Measurements from ENCODE around the gene GLIS1. TPM values are rescaled to one million over a fixed set of nuclear protein-coding genes. Genes with fewer than 3 reads are reported as not detected.

The GLIS1 gene
- total RNA-seq, 1 experiment from 2014 or later, result 0.39 TPM

DNA sequence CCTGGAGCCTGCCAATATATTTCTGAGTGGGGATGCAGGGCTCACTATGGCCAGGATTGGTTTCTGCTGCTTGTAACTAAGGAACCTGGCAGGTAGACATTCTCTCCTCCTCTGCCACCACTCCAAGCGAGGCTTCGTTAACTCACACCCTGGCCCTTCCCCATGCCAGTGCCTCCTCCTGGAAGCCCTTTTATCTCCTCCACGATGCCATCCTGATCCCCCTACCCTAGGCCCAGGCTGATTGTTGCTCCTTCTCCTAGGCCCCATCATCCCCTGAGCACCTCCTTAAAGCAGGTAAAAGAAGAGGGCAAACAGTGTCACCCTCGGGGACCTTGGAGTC is 161.2 kb downstream of the GLIS1 start:
- H3K9ac ChIP-seq (ENCODE audit: low read length), result no peak overlapping the region
- no peaks in the 10 kb centered on the region for H4K20me1 ChIP-seq (ENCODE audit: insufficient read depth)
- H3K4me2 ChIP-seq (ENCODE audit: low read length), result no peak overlapping the region
- TF ChIP-seq ZFX (IDR thresholded peaks at IDR 0.05) (no peak), SIN3A (IDR thresholded peaks at IDR 0.05; ENCODE audit: low read depth) (no peak), EZH2 (IDR thresholded peaks at IDR 0.05) (no peak), YY1 (IDR thresholded peaks at IDR 0.05; ENCODE audit: extremely low read depth, insufficient replicate concordance, low read depth, low read length) (no peak)
- no peak overlapping the region for H3K4me3 ChIP-seq (replicated peaks in 1 of 2; ENCODE audit: low read depth in 1 of 2, low read length in 2 of 2)
- ChIA-PET CTCF (no interaction called here), RAD21 (ENCODE audit: low non-redundant PET in 1 of 2, low total read pairs in 2 of 2, uncharacterized antibody in 2 of 2, unreplicated experiment in 2 of 2) (no interaction called here), POLR2A (no interaction called here)
- H3K27ac ChIP-seq (ENCODE audit: low read depth, low read length), result no peak overlapping the region
- no peaks in the 10 kb centered on the region for H3K9me3 ChIP-seq (ENCODE audit: control insufficient read depth in 1 of 2, insufficient read depth in 1 of 2, low read depth in 1 of 2, low read length in 2 of 2)
- ATAC-seq (no peak), DNase-seq (ENCODE audit: low read depth, low spot score) (no peak)
- H3K4me1 ChIP-seq (ENCODE audit: control insufficient read depth in 1 of 2, insufficient read depth in 2 of 2, low read length in 2 of 2), result peaks cover 5 to 13% of the 10 kb centered on the region in 2 experiments; a peak in 3 of 4 replicates
- no peak overlapping the region for H2AFZ ChIP-seq (ENCODE audit: low read depth, low read length, poor library complexity, severe bottlenecking)
- no peaks in the 10 kb centered on the region for H3K79me2 ChIP-seq (ENCODE audit: insufficient read depth, low read length)
- H3K9me2 ChIP-seq (ENCODE audit: insufficient read depth), result no peaks in the 10 kb centered on the region
- intact Hi-C loops (cut with micrococcal nuclease), result no loop called here
- H3K36me3 ChIP-seq (ENCODE audit: control insufficient read depth in 1 of 2, insufficient read depth in 2 of 2, low read length in 2 of 2), result no peaks in the 10 kb centered on the region
- no TSS peak for BruUV-seq (replicated peaks)
- no peaks in the 10 kb centered on the region for H3K27me3 ChIP-seq (ENCODE audit: insufficient read depth, low read length)

DNA sequence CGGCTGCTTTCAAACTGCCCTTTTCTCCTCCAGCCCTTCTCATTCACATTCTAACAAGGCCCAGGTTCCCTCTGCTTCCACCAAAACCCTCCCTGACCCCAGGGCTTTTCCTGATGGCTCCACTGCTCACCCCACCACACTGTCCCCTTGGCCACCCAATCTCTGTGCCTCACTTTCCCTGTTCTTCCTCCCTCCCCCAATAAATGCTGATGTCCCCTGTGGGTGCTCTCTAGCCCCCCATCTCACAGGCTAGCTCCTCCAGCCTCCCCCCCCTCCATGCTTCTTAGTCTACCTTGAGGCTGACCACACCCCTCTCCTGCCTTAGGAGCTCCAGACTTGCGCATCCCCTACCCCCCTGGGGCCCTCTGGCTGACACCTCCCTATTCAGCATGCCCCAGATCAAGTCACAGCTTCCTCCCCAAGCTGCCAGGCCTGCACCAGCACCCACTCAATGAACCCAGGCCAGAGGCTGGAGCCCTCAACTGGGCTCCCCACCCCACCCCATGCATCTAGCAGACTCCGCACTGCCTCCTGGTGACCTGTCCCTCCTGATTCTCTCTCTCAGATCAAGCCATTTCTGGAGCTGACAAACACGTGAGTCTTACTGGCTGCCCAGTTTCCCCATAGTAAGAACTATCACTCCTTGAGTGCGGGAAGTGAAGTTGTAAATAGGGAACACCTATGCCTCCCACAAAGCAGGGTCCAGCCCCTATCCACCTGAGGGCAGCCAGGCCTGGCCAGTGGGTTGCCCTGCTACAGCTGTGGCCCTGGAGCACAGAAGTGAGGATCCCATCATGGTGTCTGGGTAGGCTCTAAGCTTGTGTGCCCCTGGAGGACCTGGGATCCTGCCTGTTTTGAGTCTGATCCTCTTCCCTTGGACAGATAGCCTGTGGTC is 161.9 kb downstream of the GLIS1 start:
- no peak overlapping the region for H2AFZ ChIP-seq (ENCODE audit: low read depth, low read length, poor library complexity, severe bottlenecking)
- peaks cover 8 to 14% of the 10 kb centered on the region in 2 experiments for H3K4me1 ChIP-seq (ENCODE audit: control insufficient read depth in 1 of 2, insufficient read depth in 2 of 2, low read length in 2 of 2)
- H3K9me2 ChIP-seq (ENCODE audit: insufficient read depth), result no peaks in the 10 kb centered on the region
- intact Hi-C loops (cut with micrococcal nuclease), result no loop called here
- H3K4me3 ChIP-seq (replicated peaks in 1 of 2; ENCODE audit: low read depth in 1 of 2, low read length in 2 of 2), result no peak overlapping the region
- no peak overlapping the region for H3K27ac ChIP-seq (ENCODE audit: low read depth, low read length)
- H3K4me2 ChIP-seq (ENCODE audit: low read length), result no peak overlapping the region
- H3K9me3 ChIP-seq (ENCODE audit: control insufficient read depth in 1 of 2, insufficient read depth in 1 of 2, low read depth in 1 of 2, low read length in 2 of 2), result no peaks in the 10 kb centered on the region
- ATAC-seq, result no peak
- no peaks in the 10 kb centered on the region for H3K79me2 ChIP-seq (ENCODE audit: insufficient read depth, low read length)
- POLR2A ChIA-PET, result no interaction called here
- BruUV-seq (replicated peaks), result no TSS peak
- CTCF ChIA-PET, result interaction anchor here (1.3 kb wide), 1 partner anchor 91 kb away, joined by 3 read pairs; no protein-coding TSS in a partner anchor
- no peaks in the 10 kb centered on the region for H3K27me3 ChIP-seq (ENCODE audit: insufficient read depth, low read length)
- H4K20me1 ChIP-seq (ENCODE audit: insufficient read depth), result no peaks in the 10 kb centered on the region
- RAD21 ChIA-PET (ENCODE audit: low non-redundant PET in 1 of 2, low total read pairs in 2 of 2, uncharacterized antibody in 2 of 2, unreplicated experiment in 2 of 2), result no interaction called here
- no peak overlapping the region for H3K9ac ChIP-seq (ENCODE audit: low read length)
- no peak for DNase-seq (ENCODE audit: low read depth, low spot score)
- no peaks in the 10 kb centered on the region for H3K36me3 ChIP-seq (ENCODE audit: control insufficient read depth in 1 of 2, insufficient read depth in 2 of 2, low read length in 2 of 2)
- TF ChIP-seq YY1 (IDR thresholded peaks at IDR 0.05; ENCODE audit: extremely low read depth, insufficient replicate concordance, low read depth, low read length), result no peak
- TF ChIP-seq ZFX (IDR thresholded peaks at IDR 0.05), result no peak
- TF ChIP-seq TCF7L2 (IDR thresholded peaks at IDR 0.05; ENCODE audit: borderline replicate concordance, extremely low read depth, insufficient read depth, insufficient read length), result no peak
- TF ChIP-seq, protein P1, sequence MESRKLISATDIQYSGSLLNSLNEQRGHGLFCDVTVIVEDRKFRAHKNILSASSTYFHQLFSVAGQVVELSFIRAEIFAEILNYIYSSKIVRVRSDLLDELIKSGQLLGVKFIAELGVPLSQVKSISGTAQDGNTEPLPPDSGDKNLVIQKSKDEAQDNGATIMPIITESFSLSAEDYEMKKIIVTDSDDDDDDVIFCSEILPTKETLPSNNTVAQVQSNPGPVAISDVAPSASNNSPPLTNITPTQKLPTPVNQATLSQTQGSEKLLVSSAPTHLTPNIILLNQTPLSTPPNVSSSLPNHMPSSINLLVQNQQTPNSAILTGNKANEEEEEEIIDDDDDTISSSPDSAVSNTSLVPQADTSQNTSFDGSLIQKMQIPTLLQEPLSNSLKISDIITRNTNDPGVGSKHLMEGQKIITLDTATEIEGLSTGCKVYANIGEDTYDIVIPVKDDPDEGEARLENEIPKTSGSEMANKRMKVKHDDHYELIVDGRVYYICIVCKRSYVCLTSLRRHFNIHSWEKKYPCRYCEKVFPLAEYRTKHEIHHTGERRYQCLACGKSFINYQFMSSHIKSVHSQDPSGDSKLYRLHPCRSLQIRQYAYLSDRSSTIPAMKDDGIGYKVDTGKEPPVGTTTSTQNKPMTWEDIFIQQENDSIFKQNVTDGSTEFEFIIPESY (IDR thresholded peaks at IDR 0.05; ENCODE audit: extremely low read depth, insufficient replicate concordance, low read length), result no peak
- TF ChIP-seq RAD21 (IDR thresholded peaks at IDR 0.05; ENCODE audit: low read depth), result no peak
- no peak for TF ChIP-seq ZNF274 (IDR thresholded peaks at IDR 0.05; ENCODE audit: low read depth, low read length)
- TF ChIP-seq EGR1 (IDR thresholded peaks at IDR 0.05; ENCODE audit: low read depth), result no peak
- TF ChIP-seq JUND (IDR thresholded peaks at IDR 0.05), result no peak
- TF ChIP-seq, protein P2, sequence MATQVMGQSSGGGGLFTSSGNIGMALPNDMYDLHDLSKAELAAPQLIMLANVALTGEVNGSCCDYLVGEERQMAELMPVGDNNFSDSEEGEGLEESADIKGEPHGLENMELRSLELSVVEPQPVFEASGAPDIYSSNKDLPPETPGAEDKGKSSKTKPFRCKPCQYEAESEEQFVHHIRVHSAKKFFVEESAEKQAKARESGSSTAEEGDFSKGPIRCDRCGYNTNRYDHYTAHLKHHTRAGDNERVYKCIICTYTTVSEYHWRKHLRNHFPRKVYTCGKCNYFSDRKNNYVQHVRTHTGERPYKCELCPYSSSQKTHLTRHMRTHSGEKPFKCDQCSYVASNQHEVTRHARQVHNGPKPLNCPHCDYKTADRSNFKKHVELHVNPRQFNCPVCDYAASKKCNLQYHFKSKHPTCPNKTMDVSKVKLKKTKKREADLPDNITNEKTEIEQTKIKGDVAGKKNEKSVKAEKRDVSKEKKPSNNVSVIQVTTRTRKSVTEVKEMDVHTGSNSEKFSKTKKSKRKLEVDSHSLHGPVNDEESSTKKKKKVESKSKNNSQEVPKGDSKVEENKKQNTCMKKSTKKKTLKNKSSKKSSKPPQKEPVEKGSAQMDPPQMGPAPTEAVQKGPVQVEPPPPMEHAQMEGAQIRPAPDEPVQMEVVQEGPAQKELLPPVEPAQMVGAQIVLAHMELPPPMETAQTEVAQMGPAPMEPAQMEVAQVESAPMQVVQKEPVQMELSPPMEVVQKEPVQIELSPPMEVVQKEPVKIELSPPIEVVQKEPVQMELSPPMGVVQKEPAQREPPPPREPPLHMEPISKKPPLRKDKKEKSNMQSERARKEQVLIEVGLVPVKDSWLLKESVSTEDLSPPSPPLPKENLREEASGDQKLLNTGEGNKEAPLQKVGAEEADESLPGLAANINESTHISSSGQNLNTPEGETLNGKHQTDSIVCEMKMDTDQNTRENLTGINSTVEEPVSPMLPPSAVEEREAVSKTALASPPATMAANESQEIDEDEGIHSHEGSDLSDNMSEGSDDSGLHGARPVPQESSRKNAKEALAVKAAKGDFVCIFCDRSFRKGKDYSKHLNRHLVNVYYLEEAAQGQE (IDR thresholded peaks at IDR 0.05; ENCODE audit: low read depth), result no peak
- TF ChIP-seq FOSL1 (IDR thresholded peaks at IDR 0.05; ENCODE audit: low read depth), result no peak
- no peak for TF ChIP-seq ELF1 (IDR thresholded peaks at IDR 0.05; ENCODE audit: borderline replicate concordance, low read depth)
- no peak for TF ChIP-seq POLR2A (IDR thresholded peaks at IDR 0.05; ENCODE audit: borderline replicate concordance, extremely low read depth, insufficient read depth, insufficient read length)
